Mesenteric fat pad (tissue), 1 donor: ENCODE results near the gene PLAAT2. TPM values are rescaled to one million over a fixed set of nuclear protein-coding genes. Genes with fewer than 3 reads are reported as not detected.

Experiments used
- DNase-seq: peaks from one replicate; pipeline ENCODE4 v3.0.0-alpha.2; 2020; ENCODE audit warnings: low spot score
- total RNA-seq: library from RNA; stranded (reverse); fragmentation: NEBNext Ultra II Directional; extraction: Animal tissue kit (Norgen Biotek cat#: 25700); gene quantifications from one replicate; pipeline ENCODE4 v1.2.1, GENCODE V29; 2021
- donor health status: DM: yes; HTN: yes; CAD: no.

Gene PLAAT2
- total RNA-seq, 1 donor from 2014 or later = 0.64 TPM

GRCh38 chr11:63520606-63521170, 42.5 kb downstream of the PLAAT2 start:
- no peak for DNase-seq

GRCh38 chr11:63518548-63518947, 44.6 kb downstream of the PLAAT2 start:
- DNase-seq = no peak

- no peak for DNase-seq
Observed at GRCh38 chr11:63517156-63517555, 46.0 kb downstream of the PLAAT2 start.

DNA sequence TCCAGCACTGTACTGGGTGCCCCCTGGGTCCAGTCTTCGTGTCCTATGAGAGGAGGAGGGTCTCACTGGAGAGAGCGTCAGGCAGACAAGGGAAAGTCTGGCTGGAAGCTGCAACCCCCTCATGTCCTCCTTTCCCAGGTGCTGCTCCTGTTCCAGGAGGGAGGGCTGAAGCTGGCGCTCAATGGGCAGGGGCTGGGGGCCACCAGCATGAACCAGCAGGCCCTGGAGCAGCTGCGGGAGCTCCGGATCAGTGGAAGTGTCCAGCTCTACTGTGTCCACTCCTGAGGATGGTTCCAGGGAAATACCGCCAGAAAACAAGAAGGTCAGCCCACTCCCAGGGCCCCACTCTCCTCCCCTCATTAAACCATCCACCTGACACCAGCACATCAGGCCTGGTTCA, 47.1 kb downstream of the PLAAT2 start:
- no peak for DNase-seq

- no peak for DNase-seq
Observed at GRCh38 chr11:63512816-63513215, 50.4 kb downstream of the PLAAT2 start.

DNA sequence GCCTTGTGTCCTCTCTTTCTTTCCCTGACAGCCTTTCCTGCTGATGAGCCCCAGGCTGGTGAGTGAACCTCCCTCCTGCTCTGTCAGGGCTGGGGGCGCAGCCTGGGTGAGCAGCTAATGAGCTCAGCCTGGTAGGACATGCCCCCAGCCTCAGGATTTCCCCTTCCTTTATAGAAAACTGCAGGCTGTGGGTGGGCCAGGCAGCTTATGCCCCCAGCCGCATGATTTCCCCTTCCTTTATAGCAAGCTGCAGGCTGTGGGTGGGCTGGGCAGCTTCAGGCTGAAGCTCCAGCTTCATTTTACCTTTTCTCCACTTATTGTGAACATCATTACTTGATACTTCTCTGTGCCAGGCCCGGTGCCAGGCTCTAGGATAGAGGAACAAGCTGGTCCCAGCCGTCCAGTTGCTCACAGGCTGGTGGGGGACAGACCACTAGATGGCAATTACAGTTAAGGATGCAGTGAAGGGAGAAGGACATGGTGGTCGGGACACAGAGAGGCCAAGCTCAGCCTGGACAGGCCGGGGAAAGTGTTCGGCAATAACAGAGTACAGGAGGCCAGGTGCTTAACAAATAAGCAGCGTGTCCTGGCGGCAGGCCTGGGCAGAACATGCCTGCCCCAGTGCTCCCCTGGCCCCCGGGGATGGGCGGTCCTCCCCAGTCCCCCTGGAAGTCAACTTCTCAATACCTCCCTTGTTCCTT, 52.0 kb downstream of the PLAAT2 start:
- no peak for DNase-seq

DNA sequence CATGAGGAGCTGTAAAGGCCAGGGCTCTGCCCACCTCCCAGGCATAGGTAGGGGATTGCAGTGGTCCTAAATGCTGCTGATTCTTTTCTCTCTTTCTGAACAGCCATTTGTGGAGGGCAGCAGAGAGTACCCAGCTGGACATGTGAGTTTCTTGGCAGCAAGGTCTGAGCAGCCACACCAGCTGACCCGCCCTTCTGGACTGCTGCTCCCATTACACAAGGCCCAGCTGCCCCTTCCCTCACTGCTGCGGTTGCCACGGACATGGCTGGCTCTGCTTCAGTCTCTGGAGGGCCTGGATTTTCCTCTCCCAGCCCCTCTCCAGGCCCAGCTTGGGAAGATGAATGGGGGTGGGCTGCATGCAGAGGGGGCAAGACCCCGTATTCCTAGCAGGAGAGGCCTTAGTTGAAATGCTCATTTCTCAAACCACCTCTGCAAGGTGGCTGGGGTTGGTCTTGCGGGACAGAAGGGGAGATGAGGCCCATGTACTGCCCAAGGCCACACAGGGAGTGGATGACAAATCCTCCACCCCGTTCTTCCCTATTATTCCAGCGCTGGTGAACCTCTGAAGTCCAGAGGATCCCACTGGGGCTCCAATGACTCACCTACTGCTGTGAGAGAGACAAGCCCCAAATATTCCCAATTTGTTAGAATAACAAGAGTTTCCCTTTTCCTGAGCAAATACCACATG, 52.7 kb downstream of the PLAAT2 start:
- no peak for DNase-seq

- DNase-seq = no peak
Observed at GRCh38 chr11:63508745-63509144, 54.4 kb downstream of the PLAAT2 start.

- no peak for DNase-seq
Observed at GRCh38 chr11:63508009-63508408, 55.2 kb downstream of the PLAAT2 start.

GRCh38 chr11:63507511-63507910, 55.7 kb downstream of the PLAAT2 start:
- no peak for DNase-seq

DNA sequence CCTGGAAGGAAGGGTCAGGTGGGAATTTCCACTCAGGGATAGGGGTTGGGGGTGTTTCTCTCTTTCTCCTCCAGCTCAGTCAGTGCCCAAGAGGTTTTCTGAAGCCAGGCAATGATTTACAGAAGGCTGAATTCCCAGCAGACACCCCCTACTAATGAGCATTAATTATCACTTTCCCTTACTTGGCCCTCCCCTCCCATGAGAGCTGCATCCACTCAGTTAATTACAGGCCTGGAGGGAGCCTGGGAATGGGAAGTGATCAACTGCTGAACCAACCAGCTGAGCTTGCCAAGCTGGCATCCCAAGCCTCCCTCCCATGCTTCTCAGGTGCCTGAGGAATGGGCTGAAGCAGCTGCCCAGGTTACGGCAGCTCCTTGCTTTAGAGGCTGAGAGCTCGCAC, 56.3 kb downstream of the PLAAT2 start:
- DNase-seq = no peak

GRCh38 chr11:63505857-63506528, 57.2 kb downstream of the PLAAT2 start, which contains the start of gene LGALS12:
TSS of gene LGALS12 (plus strand) at chr11:63506084. CDS start at chr11:63506459, 375 bp downstream.
- no peak for DNase-seq

- DNase-seq = no peak
Observed at GRCh38 chr11:63504933-63505586, 58.1 kb downstream of the PLAAT2 start.

GRCh38 chr11:63504054-63504453, 59.1 kb downstream of the PLAAT2 start:
- no peak for DNase-seq

DNA sequence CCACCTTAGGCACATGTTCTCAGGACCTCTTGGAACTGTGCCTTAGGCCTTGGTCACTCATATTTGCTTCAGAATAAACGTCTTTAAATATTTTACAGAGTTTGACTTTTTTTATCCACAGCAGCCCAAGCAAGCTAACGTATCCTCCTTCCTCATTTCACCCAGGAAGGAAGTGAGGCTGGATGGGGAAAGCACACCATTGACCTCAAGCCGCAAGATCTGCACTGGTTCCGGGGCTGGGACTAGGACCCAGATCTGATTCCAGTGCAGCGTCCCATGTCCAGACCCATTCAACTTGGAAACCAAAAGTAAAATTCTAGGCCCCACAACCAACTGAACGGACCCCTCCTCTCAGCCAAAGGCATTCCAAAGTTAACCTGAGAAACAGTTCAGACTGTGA, 59.7 kb downstream of the PLAAT2 start:
- DNase-seq = no peak

Other genes starting within 250 kb of the PLAAT2 start
- gene SLC22A9, start 193.6 kb downstream of the PLAAT2 start, total RNA-seq = not detected
- 39.8 TPM for gene PLAAT5, start 72.2 kb downstream of the PLAAT2 start, total RNA-seq
- 80.9 TPM for gene LGALS12, start 57.3 kb downstream of the PLAAT2 start, total RNA-seq
- 13.0 TPM for gene PLAAT4, start 26.6 kb downstream of the PLAAT2 start, total RNA-seq
- 399 TPM for gene PLAAT3, start 51.1 kb upstream of the PLAAT2 start, total RNA-seq
- gene ATL3, start 108.0 kb upstream of the PLAAT2 start, total RNA-seq = 123 TPM
- 267 TPM for gene RTN3, start 118.1 kb upstream of the PLAAT2 start, total RNA-seq
- 15.3 TPM for gene ZFTA, start 205.4 kb upstream of the PLAAT2 start, total RNA-seq